GM19438 (cell line): ENCODE data around the gene RGL1.

Source experiments
- ATAC-seq: cut with Tn5 transposase; IDR thresholded peaks from one replicate; pipeline ENCODE4 v1.9.1; 2021; ENCODE audit warnings: low read depth; ENCODE audit not compliant: unreplicated experiment

The RGL1 gene

GRCh38 chr1:183859119-183859518 is 54.2 kb downstream of the RGL1 start:
- ATAC-seq: no peak

DNA sequence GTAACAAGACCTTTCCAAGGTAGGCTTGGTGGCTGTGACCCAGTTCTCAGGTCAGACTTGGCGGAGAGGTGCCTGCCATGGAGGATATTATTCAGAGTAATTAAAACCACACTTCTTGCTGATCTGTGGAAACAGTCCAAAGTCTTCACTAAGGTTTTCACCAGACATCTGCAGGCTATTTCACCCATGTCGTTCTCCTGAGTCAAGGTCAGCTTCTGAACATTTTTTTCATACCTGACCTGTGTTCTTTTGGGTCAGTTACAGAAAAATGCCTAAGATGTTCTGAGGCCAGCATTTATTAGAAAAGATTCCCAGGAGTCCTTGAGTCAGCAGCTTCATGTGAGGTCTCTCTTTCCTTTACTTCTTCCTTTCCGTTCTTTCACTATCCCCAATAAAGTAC is 54.9 kb downstream of the RGL1 start:
- no peak for ATAC-seq

DNA sequence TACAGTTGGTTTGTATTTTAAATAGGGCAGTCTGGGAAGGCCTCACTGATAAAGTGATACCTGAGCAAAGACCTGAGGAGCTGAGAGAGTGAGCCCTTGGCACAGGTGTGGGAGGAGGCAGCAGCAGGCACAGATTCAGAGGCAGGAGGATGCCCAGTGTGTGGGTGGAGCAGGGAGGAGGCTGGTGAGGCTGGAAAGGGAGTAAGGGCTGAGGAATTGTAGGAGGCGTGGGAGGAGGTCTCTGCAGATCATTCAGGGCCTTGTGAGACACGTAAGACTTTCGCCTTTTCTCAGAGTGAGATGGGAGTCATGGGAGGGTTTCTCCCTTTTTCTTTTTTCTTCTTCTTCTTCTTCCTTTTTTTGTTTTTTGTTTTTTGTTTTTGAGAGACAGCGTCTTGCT is 58.0 kb downstream of the RGL1 start:
- no peak for ATAC-seq

GRCh38 chr1:183863852-183864251 is 58.9 kb downstream of the RGL1 start:
- ATAC-seq: no peak

DNA sequence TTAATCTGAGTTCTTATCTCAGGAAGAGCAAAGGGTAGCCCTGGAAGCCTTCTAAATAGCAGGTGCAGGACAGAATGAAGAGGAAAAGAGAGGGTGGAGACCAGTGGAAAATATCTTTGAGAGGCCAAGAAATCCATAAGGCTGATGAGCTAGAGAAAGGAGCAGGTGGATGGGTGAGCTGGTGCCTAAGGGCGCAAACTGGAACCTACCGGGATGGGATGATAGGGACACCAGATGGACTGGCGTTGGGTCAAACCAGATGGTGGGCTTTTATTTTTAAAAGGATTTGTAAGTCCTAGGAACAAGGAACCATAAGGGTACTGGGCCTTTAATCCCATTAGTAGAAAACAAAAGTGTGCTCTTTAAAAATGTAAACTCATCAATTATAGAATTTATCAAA is 59.7 kb downstream of the RGL1 start:
- no peak for ATAC-seq

DNA sequence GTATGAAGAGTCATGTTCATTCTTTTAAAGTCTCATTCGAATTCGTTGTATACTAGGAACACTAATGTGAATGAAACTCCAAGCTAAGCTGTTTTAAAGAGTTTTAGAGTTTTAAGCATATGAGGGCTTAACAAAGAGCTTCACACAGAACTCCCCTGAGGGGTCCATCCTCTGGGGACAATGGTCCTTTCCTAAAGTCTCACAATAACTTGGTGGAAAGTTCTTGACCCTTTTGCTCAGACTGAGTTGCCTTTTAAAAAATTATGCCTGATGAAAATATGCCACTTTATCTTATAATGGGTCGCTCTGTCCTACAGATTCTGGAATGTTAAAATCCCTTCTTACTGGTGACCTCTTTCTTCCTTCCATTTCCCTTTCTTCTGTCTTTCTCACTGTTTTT is 64.3 kb downstream of the RGL1 start:
- ATAC-seq: no peak

GRCh38 chr1:183869664-183870063 is 64.7 kb downstream of the RGL1 start:
- ATAC-seq: no peak

DNA sequence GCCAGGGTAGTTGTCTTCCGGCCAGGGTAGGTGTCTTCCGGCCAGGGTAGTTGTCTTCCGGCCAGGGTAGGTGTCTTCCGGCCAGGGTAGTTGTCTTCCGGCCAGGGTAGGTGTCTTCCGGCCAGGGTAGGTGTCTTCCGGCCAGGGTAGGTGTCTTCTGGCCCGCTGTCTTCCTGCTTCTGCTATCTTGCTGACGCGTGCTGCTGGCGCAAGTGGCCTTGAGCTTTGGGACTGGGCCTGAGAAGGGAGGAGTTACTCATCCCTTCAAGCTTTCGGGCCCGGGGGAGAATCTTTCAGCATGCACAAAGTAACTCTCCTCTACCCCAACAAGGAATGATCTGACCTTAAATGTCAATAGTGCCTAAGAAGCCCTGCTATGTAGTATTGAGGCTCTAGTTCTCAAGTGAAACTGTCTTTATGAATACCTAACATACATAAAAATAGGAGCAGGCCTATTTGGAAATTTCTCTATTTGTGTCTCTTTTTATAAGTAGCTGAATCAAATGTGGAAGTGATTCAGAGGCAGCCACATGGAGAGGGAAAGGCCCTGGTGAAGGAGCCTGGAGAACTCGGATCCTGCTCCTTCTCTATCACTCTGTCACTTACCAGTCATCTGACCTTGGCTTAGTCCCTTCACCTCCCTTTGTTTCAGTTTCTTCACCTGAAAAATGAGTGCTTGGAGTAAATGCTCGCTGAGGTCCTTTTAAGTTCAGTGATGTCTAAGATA is 65.6 kb downstream of the RGL1 start:
- ATAC-seq: no peak

- ATAC-seq: no peak
These were observed 66.2 kb downstream of the RGL1 start for GRCh38 chr1:183871142-183871541.

DNA sequence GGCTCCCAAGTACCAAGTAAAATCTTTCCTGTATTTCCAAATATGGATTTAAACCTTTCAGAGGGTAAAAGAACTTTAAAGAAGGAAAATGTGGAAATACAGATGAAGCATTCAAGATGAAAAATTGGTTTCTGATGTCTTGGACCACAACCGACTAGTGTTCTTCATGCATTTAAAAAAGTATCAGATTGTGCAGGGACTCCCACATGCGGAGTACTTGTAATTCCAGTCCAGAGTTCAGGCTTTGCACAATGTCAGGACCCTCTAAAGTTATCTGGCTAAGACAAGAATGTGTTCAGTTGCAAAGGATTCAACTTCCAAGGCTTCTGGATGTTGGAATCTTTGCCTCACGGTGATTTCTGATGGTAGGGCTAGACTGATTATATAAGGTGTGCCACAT is 66.7 kb downstream of the RGL1 start:
- ATAC-seq: no peak

- ATAC-seq: no peak
These were observed 67.5 kb downstream of the RGL1 start for GRCh38 chr1:183872403-183872802.

- ATAC-seq: no peak
These were observed 68.7 kb downstream of the RGL1 start for GRCh38 chr1:183873642-183874041.

- no peak for ATAC-seq
These were observed 71.4 kb downstream of the RGL1 start for GRCh38 chr1:183876309-183876708.

GRCh38 chr1:183877053-183877720 is 72.3 kb downstream of the RGL1 start:
- no peak for ATAC-seq

DNA sequence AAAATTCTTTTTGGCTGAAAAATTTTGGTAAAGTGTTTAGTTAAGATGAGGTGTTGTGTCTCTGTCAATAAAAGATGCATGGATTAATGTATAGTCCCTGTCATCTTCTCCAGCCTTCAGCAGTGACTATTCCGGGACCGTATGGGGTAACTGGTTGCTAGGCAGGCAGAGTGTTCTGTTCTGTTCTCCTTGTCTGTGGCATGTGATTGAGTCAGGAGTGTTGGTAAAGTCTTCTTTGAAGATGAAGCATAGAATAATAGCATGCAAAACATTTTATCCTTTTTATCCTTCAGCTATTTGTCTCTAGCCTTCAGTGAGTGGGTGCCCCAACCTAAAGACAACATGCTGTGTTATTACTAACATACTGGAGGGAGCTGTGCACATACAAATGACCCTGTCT is 74.6 kb downstream of the RGL1 start:
- ATAC-seq: no peak

- ATAC-seq: no peak
These were observed 75.0 kb downstream of the RGL1 start for GRCh38 chr1:183879966-183880365.

- ATAC-seq: no peak
These were observed 75.8 kb downstream of the RGL1 start for GRCh38 chr1:183880531-183881243.

DNA sequence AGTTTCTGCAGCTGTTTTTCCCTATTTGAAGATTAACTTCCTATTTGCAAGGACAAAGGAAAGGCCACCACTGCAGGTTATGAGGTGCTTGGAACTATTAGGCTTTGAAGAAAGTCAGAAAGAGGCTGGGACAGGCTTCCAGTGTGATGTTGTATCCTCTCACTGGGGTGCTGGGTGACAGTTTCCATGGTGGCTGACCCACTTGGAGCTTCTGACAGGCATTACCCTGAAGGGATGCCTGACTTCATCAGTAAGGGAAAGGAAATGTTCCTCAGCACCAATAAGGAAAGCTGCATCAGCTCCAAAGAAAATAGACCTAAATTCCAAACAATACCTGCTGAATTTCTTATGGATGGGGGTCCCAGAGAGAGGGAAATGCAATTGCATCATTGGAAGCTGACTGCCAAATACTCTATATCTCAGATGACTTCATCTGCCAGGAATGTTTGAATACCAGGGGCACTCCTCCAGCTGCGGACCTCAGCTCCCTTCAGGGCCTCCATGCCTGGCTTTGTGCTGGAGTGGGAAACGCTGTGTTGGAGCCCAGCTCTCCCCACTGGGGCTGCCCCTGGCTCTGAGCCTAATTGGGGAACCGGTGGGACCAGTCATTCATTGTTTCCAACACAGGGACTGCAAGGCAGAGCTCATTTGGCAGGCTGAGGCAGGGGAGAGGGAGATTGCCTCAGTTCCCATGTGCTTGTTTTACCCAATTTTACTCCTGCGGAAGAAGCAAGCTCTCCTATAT is 76.6 kb downstream of the RGL1 start:
- no peak for ATAC-seq

- ATAC-seq: no peak
These were observed 77.6 kb downstream of the RGL1 start for GRCh38 chr1:183882335-183883167.

DNA sequence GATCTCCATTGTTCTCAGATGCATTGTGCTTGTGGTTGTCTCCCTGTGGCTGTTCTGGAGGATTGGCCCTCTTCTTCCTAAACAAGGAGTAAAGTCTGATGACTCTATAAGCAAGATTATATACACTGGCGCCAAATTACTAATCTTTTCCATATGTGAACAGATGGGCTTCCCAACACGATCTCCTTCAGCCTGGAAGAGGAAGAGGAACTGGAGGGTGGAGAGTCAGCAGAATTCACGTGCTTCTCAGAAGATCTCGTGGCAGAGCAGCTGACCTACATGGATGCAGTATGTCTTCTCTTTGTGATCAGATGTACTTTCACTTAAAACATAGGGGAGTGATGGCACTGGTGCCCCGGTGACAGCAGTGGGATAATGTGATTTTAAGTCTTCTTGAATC is 78.7 kb downstream of the RGL1 start:
- no peak for ATAC-seq
